GM18873 (cell line): ENCODE results near the gene HLCS.
"Not testable (repeated sequence)": the region's sequence is repeated elsewhere in the genome, so short reads cannot be mapped to it uniquely, and the experiment has no call there.

Experiments used
- ATAC-seq: cut with Tn5 transposase; IDR thresholded peaks from one replicate; pipeline ENCODE4 v1.9.1; 2021; ENCODE audit warnings: mild to moderate bottlenecking, moderate library complexity, moderate number of reproducible peaks; ENCODE audit not compliant: unreplicated experiment, low FRiP score

The HLCS gene

DNA sequence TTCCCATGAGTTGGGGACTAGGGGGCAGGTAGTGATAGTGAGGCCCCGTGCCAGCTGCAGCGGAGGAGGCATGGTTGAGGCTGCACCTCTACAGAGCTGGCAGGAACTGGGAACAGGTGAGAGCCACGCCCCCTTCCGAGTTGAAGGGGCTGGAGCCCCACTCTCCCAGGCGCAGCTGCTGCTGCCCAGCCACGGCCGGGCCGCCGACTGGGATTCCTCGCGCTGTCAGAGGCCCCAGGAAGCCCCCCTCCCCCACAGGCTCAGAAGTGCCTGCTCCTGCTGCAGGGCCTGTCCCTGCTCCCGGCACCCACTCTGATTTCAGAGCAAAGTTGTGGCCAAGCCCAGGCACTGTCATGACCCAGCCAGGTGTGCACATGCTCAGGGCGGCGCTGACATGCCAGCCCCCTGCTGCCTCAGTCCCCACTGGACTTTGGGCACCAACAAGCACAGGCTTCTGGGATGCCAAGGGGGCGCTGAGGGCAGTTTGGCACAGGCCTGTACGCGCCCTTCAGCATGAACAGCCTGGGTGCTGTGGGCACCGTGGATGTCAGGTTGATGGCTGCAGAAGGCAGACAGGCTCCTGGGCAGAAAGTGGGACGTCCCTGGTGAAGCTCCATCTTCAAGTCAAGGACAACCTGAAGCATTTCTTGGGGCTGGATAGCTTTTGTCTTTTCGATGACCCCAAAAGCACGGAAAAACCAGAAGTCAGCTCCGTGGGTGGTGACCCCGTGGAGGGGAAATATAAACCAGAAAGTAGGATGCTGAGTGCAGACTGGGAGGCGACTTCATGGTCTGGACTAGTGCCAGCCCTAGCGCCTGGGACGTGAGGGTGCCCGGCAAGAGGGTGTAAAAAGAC is 146.1 kb downstream of the HLCS start:
- ATAC-seq, result no peak

DNA sequence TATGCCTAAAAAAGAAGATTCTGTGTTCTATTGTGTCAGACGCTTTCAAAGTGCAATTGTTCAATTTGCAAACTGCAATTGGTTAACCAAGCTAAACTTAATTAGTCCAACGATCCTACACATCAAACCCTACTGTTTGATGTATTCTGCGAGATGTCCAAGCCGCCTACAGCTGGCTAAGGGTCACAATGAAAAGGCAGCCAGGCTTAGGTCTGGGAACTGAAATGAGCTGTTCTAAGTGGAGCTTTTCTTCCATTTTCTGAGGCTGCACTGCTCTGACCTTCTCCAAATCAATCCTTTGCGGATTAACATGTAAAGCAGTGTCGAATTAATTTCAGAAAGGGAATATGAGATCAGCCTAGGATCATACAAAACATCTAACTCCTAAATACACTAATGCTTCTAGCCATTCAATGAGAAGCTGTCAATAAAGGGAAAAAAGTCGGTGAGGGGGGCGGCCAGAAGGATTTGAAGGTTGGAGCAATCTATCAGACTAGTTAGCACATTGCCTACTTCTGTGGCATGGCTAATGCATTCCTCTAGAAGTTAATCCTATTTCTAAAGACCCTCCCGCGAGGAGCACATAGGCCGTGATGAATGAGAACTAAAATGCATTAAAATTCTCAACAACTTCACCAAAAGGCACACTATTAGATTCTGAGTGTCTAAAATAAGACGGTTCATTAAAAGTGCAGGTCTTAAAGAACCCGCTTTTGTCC is 148.6 kb downstream of the HLCS start:
- no peak for ATAC-seq

GRCh38 chr21:36816561-36817130 is 149.8 kb downstream of the HLCS start:
- ATAC-seq, result no peak

- not testable (repeated sequence) for ATAC-seq
Measured at GRCh38 chr21:36816026-36816425, 150.4 kb downstream of the HLCS start.

DNA sequence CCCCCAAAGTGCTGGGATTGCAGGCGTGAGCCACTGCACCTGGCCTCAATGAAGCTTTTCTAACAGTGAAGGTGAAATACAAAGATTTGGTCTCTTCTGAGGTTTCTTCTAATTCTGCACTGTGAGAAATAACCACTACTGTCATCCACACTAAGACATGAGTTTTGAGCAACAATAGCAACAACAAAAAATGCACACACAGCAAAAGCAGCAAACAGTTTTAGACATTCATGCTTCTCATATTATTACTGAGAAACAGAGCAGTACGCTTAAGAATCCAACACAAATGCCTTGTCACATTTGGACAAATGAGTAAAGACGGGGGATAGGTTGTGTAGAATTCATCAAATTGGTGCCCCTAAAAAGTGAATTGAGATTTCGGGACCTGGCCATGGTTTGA is 151.2 kb downstream of the HLCS start:
- no peak for ATAC-seq

DNA sequence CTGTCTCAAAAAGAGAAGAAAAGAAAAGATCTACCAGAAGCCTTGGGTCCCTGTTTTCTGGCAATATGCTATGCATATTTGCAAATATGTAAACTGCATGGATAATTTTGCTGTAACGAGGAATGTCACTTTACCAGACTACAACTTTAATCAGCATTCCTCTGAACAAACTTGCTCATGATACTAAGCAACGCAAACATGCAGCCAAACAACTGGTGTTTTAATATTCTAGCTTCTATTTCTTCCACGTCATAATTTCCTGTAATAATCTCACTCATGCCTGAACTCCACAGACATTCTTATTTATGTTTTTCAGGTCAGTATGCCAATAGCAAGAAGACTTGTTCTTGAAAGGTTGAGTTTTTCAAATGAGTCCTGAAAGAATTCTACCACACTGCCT is 153.4 kb downstream of the HLCS start:
- ATAC-seq, result no peak

DNA sequence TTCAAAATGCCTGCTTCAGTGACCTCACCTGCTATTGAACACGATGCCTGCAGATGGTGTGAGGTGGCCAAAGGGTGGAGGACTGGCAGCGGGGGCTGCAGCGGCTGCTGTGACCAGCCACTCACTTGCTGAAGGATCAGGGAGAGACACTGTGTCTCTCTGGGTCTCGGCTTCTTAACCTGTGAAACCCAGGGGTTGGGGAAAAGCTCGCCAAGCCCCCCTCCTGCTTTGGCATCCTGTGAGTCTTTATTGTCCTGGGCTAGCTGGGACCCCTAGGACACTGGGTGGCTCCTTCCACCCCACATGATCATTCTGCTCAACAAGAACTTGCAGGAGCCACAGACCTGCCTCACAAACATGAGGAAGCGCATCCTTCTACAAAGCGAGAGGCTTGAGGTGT is 154.7 kb downstream of the HLCS start:
- no peak for ATAC-seq

- ATAC-seq, result no peak
Measured at GRCh38 chr21:36810443-36810842, 156.0 kb downstream of the HLCS start.

- ATAC-seq, result no peak
Measured at GRCh38 chr21:36807422-36807928, 159.0 kb downstream of the HLCS start.

DNA sequence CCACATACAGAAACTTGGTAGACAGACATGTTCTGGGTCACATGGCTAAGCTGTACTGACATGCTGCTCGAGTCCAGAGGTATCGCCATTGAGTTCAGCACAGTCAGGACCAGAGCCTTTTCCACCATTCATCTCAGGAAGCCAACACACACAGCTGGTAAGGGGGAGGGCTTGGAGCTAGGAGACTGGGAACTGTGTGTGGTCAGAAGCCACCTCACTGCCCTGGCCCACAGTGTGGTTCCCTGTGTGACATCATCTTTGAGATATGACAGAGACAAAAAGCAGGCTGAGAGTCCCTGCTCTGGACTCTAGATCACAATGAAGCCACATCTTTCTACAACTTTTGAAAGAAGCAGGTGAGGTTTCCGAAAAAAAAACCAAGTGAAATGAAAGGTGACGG is 160.4 kb downstream of the HLCS start:
- ATAC-seq, result no peak

DNA sequence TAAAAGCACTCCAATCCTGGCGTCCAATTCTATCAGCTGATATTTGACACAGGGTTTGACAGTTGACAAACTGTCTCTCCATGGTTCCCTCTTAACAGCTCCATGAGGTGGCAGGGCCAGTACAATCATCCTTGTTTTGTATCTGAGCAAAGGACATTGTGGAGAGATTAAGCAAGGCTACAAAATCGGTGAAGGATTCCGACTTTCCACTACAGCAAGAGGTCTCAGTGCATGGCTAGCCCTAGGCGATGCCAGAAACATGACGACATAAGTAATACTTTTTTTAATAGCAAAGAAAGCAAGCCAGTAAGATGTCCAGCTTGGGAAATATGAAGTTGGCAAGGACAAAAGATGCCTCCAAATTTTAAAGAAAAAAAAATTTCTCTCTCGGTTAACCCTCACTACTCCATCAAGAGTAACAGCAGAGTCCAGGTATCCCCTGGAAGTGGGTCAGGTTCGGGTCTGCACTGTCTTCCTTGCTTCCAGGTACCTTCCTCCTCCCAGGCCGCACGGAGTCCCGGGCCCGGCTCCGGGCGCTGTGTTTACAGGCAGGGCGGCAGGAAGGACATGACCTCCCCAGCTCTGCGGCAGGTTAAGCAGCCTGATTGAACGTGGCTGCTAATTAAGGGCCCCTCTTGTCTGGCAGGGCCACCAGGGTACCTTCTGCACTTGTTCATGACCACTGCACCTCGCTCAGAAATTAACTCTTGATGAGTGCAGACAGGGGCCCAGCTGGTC is 161.4 kb downstream of the HLCS start:
- ATAC-seq, result no peak

GRCh38 chr21:36803816-36804439 is 162.5 kb downstream of the HLCS start:
- no peak for ATAC-seq

DNA sequence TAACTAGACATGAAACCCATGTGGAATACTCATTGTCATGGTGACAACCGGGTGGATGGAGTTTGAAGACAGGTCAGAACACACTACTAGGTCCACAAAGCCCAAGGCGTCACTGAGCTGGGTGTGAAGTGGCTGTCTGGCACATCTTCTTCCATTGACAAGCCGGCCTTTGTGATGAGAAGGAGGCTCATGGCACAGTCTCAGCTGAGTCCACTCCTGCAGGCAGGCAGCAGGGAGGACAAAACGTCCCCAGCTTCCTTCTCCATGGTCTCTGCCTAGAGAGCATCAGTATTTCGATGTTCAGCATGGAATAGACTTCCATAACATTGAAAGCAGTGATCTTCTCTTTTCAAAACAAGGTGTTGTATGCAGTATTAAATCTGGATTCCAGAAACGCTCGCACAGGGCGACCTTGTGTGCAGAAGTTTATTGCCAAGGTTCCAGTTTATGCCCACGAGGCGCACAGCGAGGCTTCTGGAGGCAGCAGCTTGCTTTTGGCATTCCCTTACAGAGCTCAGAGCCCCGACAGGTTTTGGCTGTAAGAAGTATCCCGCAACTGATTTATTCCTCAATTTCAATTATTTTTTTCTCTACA is 163.3 kb downstream of the HLCS start:
- no peak for ATAC-seq

GRCh38 chr21:36800734-36801133 is 165.7 kb downstream of the HLCS start:
- no peak for ATAC-seq

DNA sequence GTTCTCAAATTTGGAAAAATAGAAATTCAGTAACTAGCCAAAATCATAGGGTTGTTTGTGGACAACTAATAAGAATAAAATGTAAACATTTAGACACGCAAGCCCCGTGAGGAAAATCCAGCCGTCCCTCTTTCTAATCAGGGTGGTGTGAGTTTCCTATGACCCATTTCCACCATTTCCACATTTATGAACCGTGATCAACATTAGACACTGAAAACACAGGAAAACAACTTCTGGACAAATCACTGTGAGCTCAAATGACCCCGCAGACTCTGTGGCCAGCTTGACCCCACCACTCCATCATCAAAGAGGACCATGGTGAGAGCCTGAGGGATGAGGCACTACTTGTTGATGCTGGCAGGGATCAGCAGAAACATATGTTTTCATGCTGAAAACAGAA is 166.6 kb downstream of the HLCS start:
- no peak for ATAC-seq

GRCh38 chr21:36798491-36798890 is 168.0 kb downstream of the HLCS start:
- no peak for ATAC-seq

DNA sequence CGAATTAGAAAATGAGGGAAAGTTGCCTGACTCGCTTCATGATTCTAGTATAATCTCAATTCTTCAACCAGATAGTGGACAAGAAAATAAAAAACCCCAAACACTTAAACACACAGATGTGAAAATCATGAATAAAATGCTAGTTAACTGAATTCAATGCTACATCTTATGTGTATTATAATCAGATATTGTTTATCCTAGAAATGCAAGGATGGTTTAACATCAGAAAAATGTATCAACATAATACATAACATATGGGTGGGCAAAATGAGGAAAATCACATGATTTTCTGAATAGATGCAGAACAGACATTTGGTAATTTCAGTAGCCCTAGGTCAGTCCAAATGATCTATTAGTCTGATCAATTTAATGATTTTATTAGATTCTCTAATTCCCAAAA is 170.4 kb downstream of the HLCS start:
- no peak for ATAC-seq

GRCh38 chr21:36792505-36792967 is 173.9 kb downstream of the HLCS start:
- ATAC-seq, result no peak

- no peak for ATAC-seq
Measured at GRCh38 chr21:36791695-36792470, 174.6 kb downstream of the HLCS start.
